Keratinocyte (primary cell): ENCODE measurements around the gene ITPR1.

Source experiments
- CTCF ChIP-seq, 3 experiments: IDR thresholded peaks in 1 of 3; conservative IDR thresholded peaks in 1 of 3; optimal IDR thresholded peaks in 1 of 3; 2 replicates in 2 of 3; 3 replicates in 1 of 3; pipeline versions ENCODE3 to v1.5.1; 2011; ENCODE audit warnings: low read length in 3 of 3, mild to moderate bottlenecking in 3 of 3, moderate library complexity in 2 of 3, control low read depth in 1 of 3, inconsistent platforms in 1 of 3; ENCODE audit not compliant: insufficient read depth in 2 of 3; ENCODE audit errors: extremely low read depth in 1 of 3
- EZH2 ChIP-seq: IDR thresholded peaks from one replicate; pipeline ENCODE4 v1.6.1; 2012; ENCODE audit warnings: inconsistent platforms, mild to moderate bottlenecking, low read length, moderate library complexity

- TF ChIP-seq CTCF (optimal IDR thresholded peaks at IDR 0.05 in 1 of 3, IDR thresholded peaks at IDR 0.05 in 1 of 3, conservative IDR thresholded peaks at IDR 0.05 in 1 of 3; ENCODE audit: extremely low read depth in 1 of 3, insufficient read depth in 2 of 3, low read length in 3 of 3) (no peak), EZH2 (no peak)
Observed at GRCh38 chr3:4644951-4645350, 151.8 kb downstream of the ITPR1 start.
